VCaP (cell line): Measurements from ENCODE around the gene SDK2.

Experiments used
- H3K27ac ChIP-seq: fragments of 450-650 bp; 2 replicates; pipeline ENCODE4 v1.5.1; 2017
- CTCF ChIP-seq: fragments of 450-650 bp; conservative IDR thresholded peaks from 2 replicates; pipeline ENCODE4 v1.5.1; 2017; ENCODE audit warnings: mild to moderate bottlenecking, moderate library complexity

SDK2 gene

GRCh38 chr17:73561111-73561510 is 83.1 kb downstream of the SDK2 start:
- no peak for TF ChIP-seq CTCF
- H3K27ac ChIP-seq: no peak overlapping the region

- no peak for TF ChIP-seq CTCF
- H3K27ac ChIP-seq: no peak overlapping the region
Observed at GRCh38 chr17:73560661-73561060, 83.6 kb downstream of the SDK2 start.

- no peak for TF ChIP-seq CTCF
- H3K27ac ChIP-seq: no peak overlapping the region
Observed at GRCh38 chr17:73559532-73559931, 84.7 kb downstream of the SDK2 start.

- TF ChIP-seq CTCF: no peak
- H3K27ac ChIP-seq: peak overlapping the region; percentile 63
Observed at GRCh38 chr17:73555199-73555960, 88.9 kb downstream of the SDK2 start.

- no peak for TF ChIP-seq CTCF
- peak overlapping the region; percentile 63 for H3K27ac ChIP-seq
Observed at GRCh38 chr17:73554498-73554897, 89.7 kb downstream of the SDK2 start.

GRCh38 chr17:73553311-73553710 is 90.9 kb downstream of the SDK2 start:
- no peak overlapping the region; the same call in 1 of the 2 replicates for H3K27ac ChIP-seq

More at GRCh38 chr17:73553311-73553710, 90.9 kb downstream of the SDK2 start:
- no peak for TF ChIP-seq CTCF
